ENCODE results near the gene DRD2. TPM values are rescaled to one million over a fixed set of nuclear protein-coding genes. Genes with fewer than 3 reads are reported as not detected.

Gene DRD2
- total and polyA plus RNA-seq, 2 donors (not counting 3 experiments of a cell fraction or from before 2014, with no cell fraction given), result not detected

- H3K9ac ChIP-seq (replicated peaks; ENCODE audit: extremely low read depth, insufficient read depth, low read length), result no peak overlapping the region
- no peak overlapping the region for H3K4me3 ChIP-seq (replicated peaks in 1 of 3; ENCODE audit: insufficient read depth in 1 of 3, low read depth in 1 of 3, low read length in 3 of 3)
- H2AFZ ChIP-seq (ENCODE audit: low read depth, low read length), result no peak overlapping the region
- CTCF ChIA-PET, result no interaction called here
- no peak for DNase-seq (ENCODE audit: low read depth, low spot score)
- no peak overlapping the region for H3K27ac ChIP-seq (ENCODE audit: insufficient read depth, low read depth, low read length)
- H3K79me2 ChIP-seq (ENCODE audit: control insufficient read depth, insufficient read depth, low read length), result no peaks in the 10 kb centered on the region
- no TSS peak for BruUV-seq (replicated peaks)
- POLR2A ChIA-PET, result no interaction called here
- H4K20me1 ChIP-seq (replicated peaks; ENCODE audit: control insufficient read depth, extremely low read depth, insufficient read depth, low read length), result no peaks in the 10 kb centered on the region
- FAIRE-seq, result no peak
- intact Hi-C loops (cut with micrococcal nuclease), result no loop called here
- H3K9me3 ChIP-seq (replicated peaks; ENCODE audit: control insufficient read depth, insufficient read depth, low read length), result no peaks in the 10 kb centered on the region
- peaks cover 0 to 3% of the 10 kb centered on the region in 2 experiments for H3K27me3 ChIP-seq (ENCODE audit: control insufficient read depth in 2 of 2, insufficient read depth in 2 of 2, low read length in 2 of 2)
- H3K4me2 ChIP-seq (ENCODE audit: insufficient read depth, low read length), result no peak overlapping the region
- TF ChIP-seq POLR2AphosphoS5 (IDR thresholded peaks at IDR 0.05; ENCODE audit: insufficient read depth, low read depth, low read length), result no peak
- H3K4me1 ChIP-seq (ENCODE audit: control insufficient read depth, extremely low read depth, insufficient read depth, low read length), result no peaks in the 10 kb centered on the region
- dilution Hi-C loops (cut with MboI; ENCODE audit: extremely low pct_ligation_motif_present, low sequenced_read_pairs), result no loop called here
- no peaks in the 10 kb centered on the region for H3K9me1 ChIP-seq (replicated peaks; ENCODE audit: control insufficient read depth, extremely low read depth, insufficient read depth, low read length)
- H3K36me3 ChIP-seq (ENCODE audit: control insufficient read depth in 2 of 2, extremely low read depth in 1 of 2, insufficient read depth in 2 of 2, low read length in 2 of 2), result no peaks in the 10 kb centered on the region
Measured at GRCh38 chr11:113377681-113378412, 97.4 kb downstream of the DRD2 start.

- Histone ChIP-seq H3K36me3 (ENCODE audit: control insufficient read depth in 2 of 2, extremely low read depth in 1 of 2, insufficient read depth in 2 of 2, low read length in 2 of 2) (no peaks in the 10 kb centered on the region), H3K27ac (ENCODE audit: insufficient read depth, low read depth, low read length) (no peak overlapping the region), H3K4me3 (replicated peaks in 1 of 3; ENCODE audit: insufficient read depth in 1 of 3, low read depth in 1 of 3, low read length in 3 of 3) (no peak overlapping the region), H2AFZ (ENCODE audit: low read depth, low read length) (no peak overlapping the region), H3K9ac (replicated peaks; ENCODE audit: extremely low read depth, insufficient read depth, low read length) (no peak overlapping the region), H3K79me2 (ENCODE audit: control insufficient read depth, insufficient read depth, low read length) (no peaks in the 10 kb centered on the region), H3K9me3 (replicated peaks; ENCODE audit: control insufficient read depth, insufficient read depth, low read length) (no peaks in the 10 kb centered on the region), H3K27me3 (ENCODE audit: control insufficient read depth in 2 of 2, insufficient read depth in 2 of 2, low read length in 2 of 2) (peaks cover 0 to 3% of the 10 kb centered on the region in 2 experiments), H3K9me1 (replicated peaks; ENCODE audit: control insufficient read depth, extremely low read depth, insufficient read depth, low read length) (no peaks in the 10 kb centered on the region), H3K4me1 (ENCODE audit: control insufficient read depth, extremely low read depth, insufficient read depth, low read length) (no peaks in the 10 kb centered on the region), H4K20me1 (replicated peaks; ENCODE audit: control insufficient read depth, extremely low read depth, insufficient read depth, low read length) (no peaks in the 10 kb centered on the region), H3K4me2 (ENCODE audit: insufficient read depth, low read length) (no peak overlapping the region)
- TF ChIP-seq GATA2 (IDR thresholded peaks at IDR 0.05; ENCODE audit: insufficient read depth, insufficient read length, low read depth, low read length), result no peak
- no peak for TF ChIP-seq MYC (IDR thresholded peaks at IDR 0.05; ENCODE audit: low read depth, low read length)
- TF ChIP-seq POLR2AphosphoS5 (IDR thresholded peaks at IDR 0.05; ENCODE audit: insufficient read depth, low read depth, low read length), result no peak
- TF ChIP-seq MAX (IDR thresholded peaks at IDR 0.05; ENCODE audit: insufficient read depth, insufficient read length), result no peak
- no TSS peak for BruUV-seq (replicated peaks)
- CTCF ChIA-PET, result no interaction called here
- POLR2A ChIA-PET, result no interaction called here
- dilution Hi-C loops (cut with MboI; ENCODE audit: extremely low pct_ligation_motif_present, low sequenced_read_pairs), result no loop called here
- intact Hi-C loops (cut with micrococcal nuclease), result no loop called here
- no peak for FAIRE-seq
- DNase-seq (ENCODE audit: low read depth, low spot score), result no peak
Measured at GRCh38 chr11:113376156-113376555, 99.0 kb downstream of the DRD2 start.

Data from endothelial cell of umbilical vein (primary cell).